Kidney epithelial cell (primary cell): ENCODE measurements around the gene KDM5B. TPM values are rescaled to one million over a fixed set of nuclear protein-coding genes. Genes with fewer than 3 reads are reported as not detected.
"Not testable (repeated sequence)": the region's sequence is repeated elsewhere in the genome, so short reads cannot be mapped to it uniquely, and the experiment has no call there.

Experiments used
- DNase-seq: peaks from one replicate; pipeline ENCODE4 v3.0.0-alpha.2; 2010; ENCODE audit warnings: low read depth
- H3K27me3 ChIP-seq: 2 replicates; pipeline ENCODE4 v1.6.0; 2011; ENCODE audit warnings: low read length; ENCODE audit not compliant: control insufficient read depth, insufficient read depth
- H3K36me3 ChIP-seq: 2 replicates; pipeline ENCODE4 v1.5.1; 2011; ENCODE audit warnings: low read length; ENCODE audit not compliant: control insufficient read depth, insufficient read depth
- H3K4me3 ChIP-seq: 2 replicates; pipeline ENCODE4 v1.5.1; 2011; ENCODE audit warnings: low read depth, mild to moderate bottlenecking, control low read depth, low read length
- total RNA-seq: library from RNA; depleted of rRNA; stranded (reverse); fragments of >200 nt; gene quantifications from 2 replicates; pipeline ENCODE4 v1.2.3, GENCODE V29; 2015
- TF ChIP-seq, protein P1 (sequence below): IDR thresholded peaks from 2 replicates; pipeline ENCODE4 v1.5.1; 2011; ENCODE audit warnings: mild to moderate bottlenecking, moderate library complexity, low read length, control low read depth, inconsistent platforms; ENCODE audit not compliant: insufficient read depth, poor library complexity, severe bottlenecking

KDM5B gene
- total RNA-seq, 1 donor from 2014 or later: 70.7 TPM

- no peak overlapping the region for H3K4me3 ChIP-seq
- TF ChIP-seq, protein P1, sequence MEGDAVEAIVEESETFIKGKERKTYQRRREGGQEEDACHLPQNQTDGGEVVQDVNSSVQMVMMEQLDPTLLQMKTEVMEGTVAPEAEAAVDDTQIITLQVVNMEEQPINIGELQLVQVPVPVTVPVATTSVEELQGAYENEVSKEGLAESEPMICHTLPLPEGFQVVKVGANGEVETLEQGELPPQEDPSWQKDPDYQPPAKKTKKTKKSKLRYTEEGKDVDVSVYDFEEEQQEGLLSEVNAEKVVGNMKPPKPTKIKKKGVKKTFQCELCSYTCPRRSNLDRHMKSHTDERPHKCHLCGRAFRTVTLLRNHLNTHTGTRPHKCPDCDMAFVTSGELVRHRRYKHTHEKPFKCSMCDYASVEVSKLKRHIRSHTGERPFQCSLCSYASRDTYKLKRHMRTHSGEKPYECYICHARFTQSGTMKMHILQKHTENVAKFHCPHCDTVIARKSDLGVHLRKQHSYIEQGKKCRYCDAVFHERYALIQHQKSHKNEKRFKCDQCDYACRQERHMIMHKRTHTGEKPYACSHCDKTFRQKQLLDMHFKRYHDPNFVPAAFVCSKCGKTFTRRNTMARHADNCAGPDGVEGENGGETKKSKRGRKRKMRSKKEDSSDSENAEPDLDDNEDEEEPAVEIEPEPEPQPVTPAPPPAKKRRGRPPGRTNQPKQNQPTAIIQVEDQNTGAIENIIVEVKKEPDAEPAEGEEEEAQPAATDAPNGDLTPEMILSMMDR: no peak
- H3K27me3 ChIP-seq: no peaks in the 10 kb centered on the region
- no peaks in the 10 kb centered on the region for H3K36me3 ChIP-seq
- DNase-seq: no peak
Observed at GRCh38 chr1:202800742-202801141, 7.5 kb downstream of the KDM5B start.

- no peak for DNase-seq
- H3K27me3 ChIP-seq: no peaks in the 10 kb centered on the region
- H3K36me3 ChIP-seq: no peaks in the 10 kb centered on the region
- H3K4me3 ChIP-seq: no peak overlapping the region
- TF ChIP-seq, protein P1: no peak
Observed at GRCh38 chr1:202798792-202799331, 9.4 kb downstream of the KDM5B start.

DNA sequence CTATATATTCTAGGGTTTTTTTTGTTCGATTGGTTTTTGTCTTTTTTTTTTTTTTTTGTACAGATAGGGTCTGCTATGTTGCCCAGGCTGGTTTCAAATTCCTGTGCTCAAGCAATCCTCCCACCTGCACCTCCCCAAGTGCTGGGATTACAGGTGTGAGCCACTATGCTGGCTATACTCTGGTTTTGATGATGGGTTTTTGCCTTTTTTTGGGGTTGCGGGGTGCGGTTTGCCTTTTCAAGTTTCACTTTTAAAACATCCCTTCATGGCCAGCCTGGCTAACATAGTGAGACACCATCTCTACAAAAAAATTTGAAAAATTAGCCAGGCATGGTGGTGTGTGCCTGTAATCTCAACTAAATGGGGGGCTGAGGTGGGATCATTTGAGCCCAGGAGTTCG, 10.0 kb downstream of the KDM5B start:
- TF ChIP-seq, protein P1: no peak
- H3K36me3 ChIP-seq: no peaks in the 10 kb centered on the region
- H3K27me3 ChIP-seq: no peaks in the 10 kb centered on the region
- no peak for DNase-seq
- H3K4me3 ChIP-seq: no peak overlapping the region

GRCh38 chr1:202796670-202797069, 11.6 kb downstream of the KDM5B start:
- TF ChIP-seq, protein P1: no peak
- Histone ChIP-seq H3K36me3 (no peaks in the 10 kb centered on the region), H3K27me3 (no peaks in the 10 kb centered on the region), H3K4me3 (no peak overlapping the region)
- DNase-seq: no peak

- not testable (repeated sequence) for H3K36me3 ChIP-seq
Observed at GRCh38 chr1:202794931-202795330, 13.3 kb downstream of the KDM5B start.

GRCh38 chr1:202794051-202794740, 14.0 kb downstream of the KDM5B start:
- TF ChIP-seq, protein P1: no peak
- Histone ChIP-seq H3K4me3 (no peak overlapping the region), H3K27me3 (no peaks in the 10 kb centered on the region), H3K36me3 (no peaks in the 10 kb centered on the region)
- no peak for DNase-seq

More at GRCh38 chr1:202794931-202795330, 13.3 kb downstream of the KDM5B start:
- not testable (repeated sequence) for H3K27me3 ChIP-seq, H3K4me3 ChIP-seq, DNase-seq
